Urinary bladder (tissue), 4 donors: Measurements from ENCODE around the gene DIPK1C. TPM values are rescaled to one million over a fixed set of nuclear protein-coding genes. Genes with fewer than 3 reads are reported as not detected.
A peak's percentile ranks its signal among the peaks of the same experiment; 100 is the strongest.

Source experiments
- DNase-seq: peaks from one replicate; pipeline ENCODE4 v3.0.0-alpha.2; 2015; ENCODE audit errors: extremely low spot score
- H3K27ac ChIP-seq: one replicate; pipeline ENCODE4 v1.5.1; 2013; ENCODE audit warnings: low read depth, mild to moderate bottlenecking, moderate library complexity
- H3K36me3 ChIP-seq: one replicate; pipeline ENCODE4 v1.6.1; 2013; ENCODE audit warnings: mild to moderate bottlenecking, moderate library complexity; ENCODE audit not compliant: insufficient read depth
- H3K4me1 ChIP-seq: one replicate; pipeline ENCODE4 v1.6.1; 2013; ENCODE audit warnings: mild to moderate bottlenecking, moderate library complexity; ENCODE audit not compliant: insufficient read depth
- H3K4me3 ChIP-seq: one replicate; pipeline ENCODE4 v1.5.1; 2013; ENCODE audit warnings: low read depth, low read length
- WGBS: extraction: QIAGEN DNeasy Blood & Tissue Kit; methylation state at CpG from one replicate; pipeline ENCODE4 v1.1.7; 2013; 5-methylcytosine and 5-hydroxymethylcytosine counted together
- polyA plus RNA-seq: library from polyadenylated mRNA; stranded (reverse); fragments of 200-250 nt; gene quantifications from one replicate; pipeline ENCODE4 v1.2.3, GENCODE V29; 2013
- total RNA-seq: library from RNA; depleted of rRNA; stranded (reverse); fragments of >200 nt; gene quantifications from one replicate; pipeline ENCODE4 v1.2.3, GENCODE V29; 2014
- donor health status: healthy with polysubstance abuse.
- donor health status: healthy.

DIPK1C gene
- total and polyA plus RNA-seq, 2 donors, result 0.22 to 1.6 TPM

DNA sequence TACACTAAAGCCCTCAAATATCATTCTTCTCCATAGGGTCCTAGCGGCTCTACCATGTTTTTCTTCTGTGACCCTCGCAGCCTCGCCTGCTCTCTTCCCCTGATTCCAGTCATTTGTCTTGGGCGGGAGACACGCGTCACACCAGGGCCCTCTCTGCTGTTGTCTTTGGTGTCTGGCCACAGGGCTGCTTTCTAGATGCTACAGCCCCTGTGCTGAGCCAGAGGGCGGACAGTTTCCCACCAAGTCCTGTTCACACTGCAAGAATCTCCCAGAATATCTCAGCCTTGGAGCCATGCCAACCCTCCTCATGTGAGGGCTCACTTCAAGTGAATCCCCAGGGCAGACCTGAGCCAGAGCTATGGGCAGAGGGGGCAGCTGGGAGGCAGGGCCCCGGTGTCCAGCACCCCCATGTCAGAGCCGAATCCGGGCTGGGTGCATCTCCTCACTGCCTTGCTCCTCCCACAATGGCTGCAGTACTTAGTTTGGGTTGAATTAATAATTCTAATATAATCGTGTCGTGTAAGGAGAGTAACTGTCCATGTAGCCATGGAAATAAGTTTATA, 42.1 kb downstream of the DIPK1C start:
- Histone ChIP-seq H3K4me1 (no peaks in the 10 kb centered on the region), H3K27ac (no peak overlapping the region), H3K36me3 (no peaks in the 10 kb centered on the region), H3K4me3 (no peak overlapping the region)
- no peak for DNase-seq
- WGBS, result 77% methylated on average over 12 of the region's 12 CpGs

DNA sequence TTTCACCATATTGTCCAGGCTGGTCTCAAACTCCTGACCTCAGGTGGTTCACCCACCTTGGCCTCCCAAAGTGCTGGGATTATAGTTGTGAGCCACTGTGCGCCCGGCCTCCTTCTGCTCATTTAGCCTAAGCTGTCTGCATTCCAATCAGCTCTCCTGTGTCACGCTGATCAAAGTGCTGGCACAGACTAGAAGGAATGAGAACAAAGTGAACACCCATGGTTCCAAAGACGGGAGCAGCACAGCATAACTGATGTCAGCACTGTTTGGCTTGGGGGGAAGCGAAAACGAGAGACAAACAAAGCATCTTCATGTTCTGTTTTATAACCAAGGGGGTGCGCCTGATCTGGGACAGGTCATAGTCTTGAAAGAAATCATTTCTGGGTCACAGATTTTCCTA, 43.3 kb downstream of the DIPK1C start:
- Histone ChIP-seq H3K4me3 (no peak overlapping the region), H3K4me1 (no peaks in the 10 kb centered on the region), H3K36me3 (no peaks in the 10 kb centered on the region), H3K27ac (no peak overlapping the region)
- no peak for DNase-seq
- 94% methylated on average over 7 of the region's 7 CpGs for WGBS

DNA sequence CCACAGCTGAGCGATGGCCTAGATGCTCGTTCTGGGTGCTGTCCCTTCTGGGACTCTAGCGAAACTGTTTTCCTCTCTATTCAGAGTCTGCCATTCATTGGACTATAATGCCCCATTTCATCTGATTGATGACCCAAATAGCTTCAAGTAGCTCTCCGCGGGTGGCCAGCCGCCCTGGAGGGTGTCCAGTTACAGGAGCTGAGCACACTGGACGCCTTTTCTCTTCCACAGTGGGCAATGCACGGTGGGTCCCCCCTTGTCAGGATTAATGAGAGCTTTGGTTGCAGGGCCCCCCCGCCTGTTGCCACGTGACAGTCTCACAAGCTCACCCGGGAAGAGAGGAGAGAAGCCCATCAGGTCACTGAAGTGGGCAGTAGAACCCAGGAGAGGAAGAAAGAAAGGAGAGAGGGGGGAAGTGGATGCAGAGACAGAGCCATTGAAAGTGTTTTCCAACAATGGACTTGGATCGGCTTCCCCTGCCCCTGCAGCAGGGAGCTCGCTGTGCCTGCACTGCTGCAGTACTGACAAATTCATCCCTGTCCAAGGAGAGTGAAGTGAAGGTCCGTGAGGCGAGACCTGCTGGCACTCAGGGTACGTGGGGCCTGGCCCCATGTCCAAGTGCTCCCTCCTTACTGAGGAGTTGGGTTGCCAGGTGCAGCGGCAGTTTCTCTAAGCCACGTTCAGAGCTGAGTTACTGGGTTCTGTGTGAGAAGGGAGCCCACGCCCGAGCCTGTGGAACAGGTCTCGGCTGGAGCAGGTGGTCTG, 44.8 kb downstream of the DIPK1C start:
- Histone ChIP-seq H3K4me3 (no peak overlapping the region), H3K27ac (no peak overlapping the region), H3K4me1 (no peaks in the 10 kb centered on the region), H3K36me3 (no peaks in the 10 kb centered on the region)
- WGBS, result 79% methylated on average over 21 of the region's 21 CpGs
- DNase-seq, result no peak

GRCh38 chr18:74411475-74411874, 45.6 kb downstream of the DIPK1C start:
- 88% methylated on average over 9 of the region's 9 CpGs for WGBS
- no peak overlapping the region for H3K27ac ChIP-seq
- DNase-seq, result no peak
- no peaks in the 10 kb centered on the region for H3K36me3 ChIP-seq
- H3K4me1 ChIP-seq, result no peaks in the 10 kb centered on the region
- H3K4me3 ChIP-seq, result no peak overlapping the region

DNA sequence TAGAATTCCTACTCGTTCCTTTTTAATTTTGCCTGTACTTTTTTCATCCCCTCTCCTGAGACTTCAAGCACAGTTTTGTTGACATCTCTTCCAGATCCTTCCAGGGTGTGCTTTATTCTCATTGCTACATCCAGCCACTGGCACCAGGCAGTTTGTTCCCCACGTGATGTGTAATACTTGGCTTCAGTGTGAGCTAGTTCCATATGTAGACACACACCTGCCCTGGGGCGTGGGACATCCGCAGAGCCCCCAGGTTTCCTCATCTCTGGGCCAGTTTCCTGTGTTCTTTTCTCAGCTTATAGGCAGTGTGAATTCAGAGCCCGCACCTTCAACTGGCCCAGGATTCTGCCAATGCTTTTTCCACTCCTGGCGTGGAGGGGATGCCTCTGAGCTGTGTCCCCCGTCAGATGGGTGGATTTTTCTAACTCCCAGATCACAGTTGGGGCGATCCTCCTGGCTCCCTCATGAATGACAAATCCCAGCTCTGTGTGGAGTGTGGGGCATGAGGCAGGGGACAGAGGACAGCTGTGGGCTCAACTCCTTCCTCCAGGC, 46.6 kb downstream of the DIPK1C start:
- WGBS, result 83% methylated on average over 8 of the region's 8 CpGs
- H3K27ac ChIP-seq, result no peak overlapping the region
- no peaks in the 10 kb centered on the region for H3K4me1 ChIP-seq
- no peak overlapping the region for H3K4me3 ChIP-seq
- no peaks in the 10 kb centered on the region for H3K36me3 ChIP-seq
- DNase-seq, result no peak

DNA sequence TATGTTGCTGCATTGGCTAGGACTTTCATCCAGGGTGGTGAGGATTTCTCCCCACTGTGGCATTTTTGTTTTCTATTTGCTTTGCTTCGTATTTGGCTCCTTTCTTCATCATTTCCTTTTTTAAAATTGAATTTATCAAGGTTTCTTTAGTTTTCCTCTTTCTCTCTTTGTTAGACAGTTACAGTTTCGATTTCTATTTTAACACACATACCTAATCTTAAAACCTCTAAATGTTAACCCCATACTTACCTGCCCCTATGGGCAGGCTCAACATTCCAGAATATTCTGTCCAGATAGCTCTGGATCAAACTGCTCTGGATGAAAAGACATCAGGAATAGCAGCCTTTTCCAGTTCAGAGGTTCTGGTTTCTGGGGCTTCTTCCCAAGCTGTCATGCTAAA, 49.2 kb downstream of the DIPK1C start:
- no peak for DNase-seq
- Histone ChIP-seq H3K4me3 (no peak overlapping the region), H3K27ac (no peak overlapping the region), H3K36me3 (no peaks in the 10 kb centered on the region), H3K4me1 (no peaks in the 10 kb centered on the region)
- WGBS, result 49% methylated on average over 2 of the region's 2 CpGs

DNA sequence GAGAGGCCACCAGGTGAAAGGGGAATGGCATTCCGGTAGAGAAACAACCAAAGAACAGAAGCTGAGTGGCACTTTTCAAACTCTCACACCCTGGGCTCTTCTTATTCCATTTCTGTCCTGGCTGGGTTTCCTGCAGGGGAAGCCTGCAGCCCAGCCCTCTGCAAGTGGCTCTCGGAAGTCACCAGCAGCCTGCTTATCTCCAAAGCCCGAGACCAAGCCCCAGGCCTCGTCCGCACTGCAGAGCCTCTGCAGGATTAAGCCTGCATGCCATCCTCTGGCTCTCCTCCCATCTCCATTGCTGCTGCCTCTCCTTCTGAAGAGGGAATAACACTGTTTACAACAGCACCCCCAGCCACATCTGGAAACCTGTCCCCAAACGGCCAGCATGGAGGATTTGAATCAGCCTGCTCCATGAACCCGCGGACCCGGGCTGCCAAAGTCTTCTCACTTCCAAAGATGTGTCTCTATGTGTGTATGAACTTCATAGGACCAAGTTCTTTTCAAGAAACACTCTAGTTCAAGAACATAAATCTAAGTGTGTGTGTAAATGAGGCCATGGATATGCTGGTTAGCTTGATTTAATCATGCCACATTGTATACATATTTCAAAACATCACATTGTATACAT, 54.2 kb downstream of the DIPK1C start:
- Histone ChIP-seq H3K27ac (no peak overlapping the region), H3K4me1 (no peaks in the 10 kb centered on the region), H3K4me3 (no peak overlapping the region), H3K36me3 (no peaks in the 10 kb centered on the region)
- WGBS, result 73% methylated on average over 9 of the region's 9 CpGs
- DNase-seq, result no peak

DNA sequence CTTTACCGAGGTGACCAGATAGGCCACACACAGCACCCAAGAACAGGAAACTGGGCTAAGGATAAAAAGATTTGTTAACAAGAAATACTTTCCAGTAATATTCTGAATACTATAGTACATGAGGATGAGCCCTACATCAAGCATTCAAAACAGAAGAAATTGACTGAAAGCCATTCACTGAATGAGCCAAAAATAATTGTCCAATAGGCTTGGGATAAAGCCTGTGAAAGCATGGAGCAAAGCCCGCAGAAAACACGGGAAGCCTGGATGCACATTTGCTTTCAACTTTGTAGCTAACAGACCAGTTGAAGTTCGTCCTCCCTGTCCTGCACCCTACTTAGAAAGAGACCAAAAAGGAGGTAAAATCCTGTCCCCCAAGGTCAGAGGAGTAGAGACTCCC, 56.3 kb downstream of the DIPK1C start:
- no peak for DNase-seq
- Histone ChIP-seq H3K27ac (no peak overlapping the region), H3K36me3 (no peaks in the 10 kb centered on the region), H3K4me1 (no peaks in the 10 kb centered on the region), H3K4me3 (no peak overlapping the region)
- 83% methylated on average over 4 of the region's 4 CpGs for WGBS

GRCh38 chr18:74399091-74399887, 57.8 kb downstream of the DIPK1C start:
- H3K27ac ChIP-seq, result no peak overlapping the region
- no peaks in the 10 kb centered on the region for H3K36me3 ChIP-seq
- no peaks in the 10 kb centered on the region for H3K4me1 ChIP-seq
- H3K4me3 ChIP-seq, result no peak overlapping the region
- DNase-seq, result no peak
- WGBS, result 42% methylated on average over 14 of the region's 14 CpGs

DNA sequence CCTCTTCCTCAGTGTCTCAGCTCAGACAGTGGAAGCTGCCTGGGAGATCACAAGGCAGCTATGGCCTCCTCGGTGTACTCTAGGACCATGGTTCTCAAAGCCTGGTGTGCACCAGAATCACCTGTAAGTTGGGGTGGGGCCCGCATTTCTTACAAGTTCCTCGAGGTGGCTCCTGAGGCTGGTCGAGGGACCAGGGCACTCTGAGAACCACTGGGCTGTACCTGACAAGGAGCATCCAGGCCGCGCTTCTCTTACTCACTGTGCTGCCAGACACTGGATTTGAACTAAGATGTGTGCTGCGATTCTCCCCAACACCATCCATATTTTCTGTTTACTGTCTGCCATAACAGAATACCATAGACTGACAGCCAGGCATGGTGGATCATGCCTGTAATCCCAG, 59.5 kb downstream of the DIPK1C start:
- H3K4me3 ChIP-seq, result no peak overlapping the region
- DNase-seq, result no peak
- no peaks in the 10 kb centered on the region for H3K4me1 ChIP-seq
- H3K27ac ChIP-seq, result no peak overlapping the region
- 92% methylated on average over 7 of the region's 7 CpGs for WGBS
- no peaks in the 10 kb centered on the region for H3K36me3 ChIP-seq

DNA sequence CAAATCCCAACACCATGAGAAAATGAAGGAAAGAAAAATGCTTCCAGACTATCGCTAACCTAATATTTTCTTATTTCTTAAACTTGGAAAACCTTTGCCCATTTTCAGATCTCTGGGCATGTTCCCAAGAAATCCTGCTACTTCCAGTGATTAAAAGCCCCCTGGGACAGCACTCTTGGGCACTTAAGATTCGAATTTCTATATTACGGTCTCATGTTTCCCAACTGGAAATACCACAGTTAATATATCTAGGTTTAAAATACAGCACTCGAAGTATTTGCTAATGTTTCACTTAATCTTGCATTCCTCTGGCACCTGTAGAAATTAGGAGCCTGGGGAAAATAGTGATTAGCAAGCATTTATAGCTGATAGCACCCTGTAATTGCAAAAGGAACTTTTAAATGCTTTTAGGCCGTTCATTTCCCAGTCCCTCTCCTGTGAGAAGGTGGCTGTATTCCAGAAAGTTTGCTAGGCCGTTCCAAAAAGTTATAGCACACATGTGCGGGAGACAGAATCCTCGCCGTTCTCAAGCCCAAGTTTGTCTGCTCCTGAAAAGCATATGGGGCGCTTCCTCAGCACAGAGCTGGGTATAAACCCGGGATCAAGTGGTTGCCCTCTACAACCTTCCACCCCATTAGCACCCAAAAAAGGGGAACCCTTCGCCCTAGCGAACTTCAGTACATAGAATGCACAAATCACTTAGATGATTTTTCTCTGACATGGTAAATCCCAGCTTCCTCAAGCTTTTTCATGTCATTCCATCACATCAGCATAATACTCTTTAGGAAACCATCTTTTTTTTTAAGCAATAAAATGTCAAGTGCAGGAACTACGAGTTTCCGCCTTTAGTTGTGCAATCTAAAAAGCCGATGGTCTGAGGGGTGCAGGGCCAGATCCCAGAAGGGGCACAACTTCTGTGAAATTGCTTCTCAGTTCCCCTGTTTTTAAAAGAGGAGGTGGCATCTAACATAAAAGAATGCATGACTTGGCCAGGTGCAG, 60.6 kb downstream of the DIPK1C start:
- DNase-seq, result peak; percentile 33
- WGBS, result 44% methylated on average over 16 of the region's 16 CpGs
- no peak overlapping the region for H3K4me3 ChIP-seq
- H3K27ac ChIP-seq, result no peak overlapping the region
- no peaks in the 10 kb centered on the region for H3K36me3 ChIP-seq
- H3K4me1 ChIP-seq, result no peaks in the 10 kb centered on the region

- Histone ChIP-seq H3K4me3 (no peak overlapping the region), H3K4me1 (no peaks in the 10 kb centered on the region), H3K36me3 (no peaks in the 10 kb centered on the region), H3K27ac (no peak overlapping the region)
- 84% methylated on average over 9 of the region's 9 CpGs for WGBS
- DNase-seq, result no peak
Observed at GRCh38 chr18:74395648-74396154, 61.4 kb downstream of the DIPK1C start.
